Activated B cell treated with CpG ODN at 0.5 μM for 24 hours (primary cell): Measurements from ENCODE around the gene MAS1L. TPM values are rescaled to one million over a fixed set of nuclear protein-coding genes. Genes with fewer than 3 reads are reported as not detected.

Experiments
- ATAC-seq: fragments of 200-7000 bp; cut with Tn5 transposase; one replicate; pipeline ENCODE4 v1.10.0; 2021; ENCODE audit warnings: low read depth, mild to moderate bottlenecking, moderate library complexity
- CTCF ChIA-PET: fragments of 350-600 bp; sonication (Branson Sonifier 250); formaldehyde crosslinking; loops from one replicate; lab custom pipeline; 2021; ENCODE audit warnings: antibody characterized with exemption; lab: Charles Lee
- POLR2A ChIA-PET: fragments of 350-600 bp; sonication (Branson Sonifier 250); formaldehyde crosslinking; loops from one replicate; lab custom pipeline; 2021; ENCODE audit warnings: antibody characterized with exemption; lab: Charles Lee
- DNase-seq: peaks from one replicate; pipeline ENCODE4 v3.0.0; 2022
- H3K27ac Mint-ChIP-seq: one replicate; pipeline ENCODE4 v1.8.0; 2020; ENCODE audit warnings: mixed read lengths
- H3K27me3 Mint-ChIP-seq: one replicate; pipeline ENCODE4 v1.8.0; 2021; ENCODE audit warnings: mixed read lengths
- H3K36me3 Mint-ChIP-seq: one replicate; pipeline ENCODE4 v1.8.0; 2021; ENCODE audit warnings: low read depth, mixed read lengths
- H3K4me1 Mint-ChIP-seq: one replicate; pipeline ENCODE4 v1.8.0; 2021; ENCODE audit warnings: mixed read lengths
- H3K4me3 Mint-ChIP-seq: one replicate; pipeline ENCODE4 v1.8.0; 2020; ENCODE audit warnings: mild to moderate bottlenecking, mixed read lengths
- H3K9me3 Mint-ChIP-seq: one replicate; pipeline ENCODE4 v1.8.0; 2020; ENCODE audit warnings: mixed read lengths
- intact Hi-C: fragments of 100-400 bp; cut with micrococcal nuclease; formaldehyde crosslinking; loops from one replicate; pipeline ENCODE4 v1.15.1; 2024
- total RNA-seq: library from RNA; stranded (reverse); gene quantifications from 2 replicates; pipeline ENCODE4 v1.2.3, GENCODE V29; 2022
- TF ChIP-seq, protein P1 (sequence below): fragments of 200-600 bp; IDR thresholded peaks from one replicate; pipeline ENCODE4 v1.8.0; 2022; ENCODE audit warnings: antibody characterized with exemption, mild to moderate bottlenecking

Gene MAS1L
- total RNA-seq, 1 donor from 2014 or later = not detected

DNA sequence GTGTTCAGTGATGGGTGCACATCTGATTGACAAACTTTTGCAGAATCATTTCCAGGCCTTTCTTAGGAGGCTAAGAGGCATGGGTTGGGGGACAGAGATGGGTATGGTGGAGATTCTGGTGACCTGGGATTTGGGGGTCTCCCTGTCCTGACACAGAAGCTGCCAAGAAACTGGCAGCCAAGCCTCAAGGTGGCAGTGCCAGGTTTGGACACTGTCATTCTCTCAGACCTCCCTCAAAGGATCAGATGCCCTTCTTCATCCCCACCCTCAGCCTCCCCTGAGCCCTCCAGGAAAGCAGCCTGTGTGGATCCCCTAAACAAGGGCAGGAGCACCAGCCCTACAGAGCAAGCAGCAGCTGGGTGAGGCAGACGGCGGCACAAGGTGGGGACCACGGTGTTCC is 18.1 kb upstream of the MAS1L start:
- no peak overlapping the region for H3K4me3 Mint-ChIP-seq
- intact Hi-C loops = no loop called here
- no peaks in the 10 kb centered on the region for H3K36me3 Mint-ChIP-seq
- H3K9me3 Mint-ChIP-seq = no peaks in the 10 kb centered on the region
- DNase-seq (no peak), ATAC-seq (no peak)
- ChIA-PET POLR2A (no interaction called here), CTCF (no interaction called here)
- no peaks in the 10 kb centered on the region for H3K4me1 Mint-ChIP-seq
- peaks cover 7% of the 10 kb centered on the region for H3K27me3 Mint-ChIP-seq
- TF ChIP-seq, protein P1, sequence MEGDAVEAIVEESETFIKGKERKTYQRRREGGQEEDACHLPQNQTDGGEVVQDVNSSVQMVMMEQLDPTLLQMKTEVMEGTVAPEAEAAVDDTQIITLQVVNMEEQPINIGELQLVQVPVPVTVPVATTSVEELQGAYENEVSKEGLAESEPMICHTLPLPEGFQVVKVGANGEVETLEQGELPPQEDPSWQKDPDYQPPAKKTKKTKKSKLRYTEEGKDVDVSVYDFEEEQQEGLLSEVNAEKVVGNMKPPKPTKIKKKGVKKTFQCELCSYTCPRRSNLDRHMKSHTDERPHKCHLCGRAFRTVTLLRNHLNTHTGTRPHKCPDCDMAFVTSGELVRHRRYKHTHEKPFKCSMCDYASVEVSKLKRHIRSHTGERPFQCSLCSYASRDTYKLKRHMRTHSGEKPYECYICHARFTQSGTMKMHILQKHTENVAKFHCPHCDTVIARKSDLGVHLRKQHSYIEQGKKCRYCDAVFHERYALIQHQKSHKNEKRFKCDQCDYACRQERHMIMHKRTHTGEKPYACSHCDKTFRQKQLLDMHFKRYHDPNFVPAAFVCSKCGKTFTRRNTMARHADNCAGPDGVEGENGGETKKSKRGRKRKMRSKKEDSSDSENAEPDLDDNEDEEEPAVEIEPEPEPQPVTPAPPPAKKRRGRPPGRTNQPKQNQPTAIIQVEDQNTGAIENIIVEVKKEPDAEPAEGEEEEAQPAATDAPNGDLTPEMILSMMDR = no peak
- no peak overlapping the region for H3K27ac Mint-ChIP-seq

DNA sequence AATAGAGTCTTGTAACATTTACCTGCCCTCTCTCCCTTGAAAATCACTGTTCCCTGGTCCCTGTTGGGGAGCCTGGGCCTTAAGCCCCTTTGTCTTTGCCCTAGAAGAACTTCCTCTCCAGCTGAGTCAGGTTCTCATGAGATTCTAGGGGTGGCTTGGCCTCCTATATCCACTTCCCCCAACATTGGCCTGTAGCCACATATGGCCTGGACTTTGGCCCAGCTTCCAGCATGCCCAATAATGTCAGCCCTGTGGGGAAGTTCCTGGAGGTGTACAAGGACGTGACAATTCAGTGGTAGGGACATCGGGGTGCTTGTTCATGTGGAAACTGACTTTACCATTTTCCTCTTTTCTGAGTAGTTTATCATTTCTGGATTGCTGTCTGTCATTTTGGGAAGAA is 17.2 kb upstream of the MAS1L start:
- ChIA-PET POLR2A (no interaction called here), CTCF (no interaction called here)
- DNase-seq (no peak), ATAC-seq (no peak)
- H3K36me3 Mint-ChIP-seq = no peaks in the 10 kb centered on the region
- H3K27ac Mint-ChIP-seq = no peak overlapping the region
- TF ChIP-seq, protein P1 = no peak
- intact Hi-C loops = no loop called here
- H3K4me1 Mint-ChIP-seq = no peaks in the 10 kb centered on the region
- no peak overlapping the region for H3K4me3 Mint-ChIP-seq
- H3K27me3 Mint-ChIP-seq = peaks cover 4% of the 10 kb centered on the region
- no peaks in the 10 kb centered on the region for H3K9me3 Mint-ChIP-seq

DNA sequence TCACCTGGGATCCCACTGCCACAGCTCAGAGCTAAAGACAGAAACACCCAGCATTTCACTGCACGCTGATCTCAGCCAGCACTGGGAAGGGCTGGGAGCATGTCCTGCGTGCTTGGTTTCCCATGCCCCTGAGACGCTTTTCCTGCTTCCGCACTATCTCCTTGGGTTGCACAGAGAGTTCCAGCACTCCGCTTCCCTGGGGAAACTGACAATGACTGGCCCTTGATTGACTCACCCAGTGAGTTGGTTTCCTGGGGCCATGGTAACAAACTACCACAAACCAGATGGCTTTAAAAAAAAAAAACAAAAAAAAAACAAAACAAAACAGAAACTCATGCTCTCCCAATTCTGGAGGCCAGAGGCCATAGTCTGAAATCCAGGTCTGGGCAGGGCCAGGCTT is 14.8 kb upstream of the MAS1L start:
- no peak for DNase-seq
- CTCF ChIA-PET = no interaction called here
- ATAC-seq = no peak
- H3K4me1 Mint-ChIP-seq = no peaks in the 10 kb centered on the region
- no peaks in the 10 kb centered on the region for H3K36me3 Mint-ChIP-seq
- intact Hi-C loops = no loop called here
- no peaks in the 10 kb centered on the region for H3K9me3 Mint-ChIP-seq
- H3K27ac Mint-ChIP-seq = no peak overlapping the region
- POLR2A ChIA-PET = no interaction called here
- H3K27me3 Mint-ChIP-seq = peaks cover 9% of the 10 kb centered on the region
- no peak overlapping the region for H3K4me3 Mint-ChIP-seq
- TF ChIP-seq, protein P1 = no peak

DNA sequence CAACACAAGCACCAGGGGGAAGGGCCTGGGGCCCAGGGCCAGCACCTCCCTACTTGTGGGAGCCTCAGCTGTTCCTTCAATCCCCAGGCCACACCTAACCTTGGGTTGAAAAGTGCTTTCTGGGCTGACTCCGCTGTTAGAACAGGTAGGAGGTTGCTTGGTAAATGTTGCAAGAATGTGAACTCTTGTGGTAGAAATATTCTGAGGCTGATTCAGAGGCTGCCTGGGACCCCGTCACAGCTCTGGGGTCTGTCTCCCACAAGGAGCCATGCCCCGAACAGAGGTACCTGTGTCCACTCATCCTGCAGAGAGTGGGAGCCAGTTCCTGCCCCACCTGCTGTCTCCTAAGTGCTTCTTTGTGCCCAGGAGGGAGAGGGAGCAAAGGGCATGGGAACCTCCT is 14.4 kb upstream of the MAS1L start:
- H3K36me3 Mint-ChIP-seq = no peaks in the 10 kb centered on the region
- H3K4me1 Mint-ChIP-seq = no peaks in the 10 kb centered on the region
- TF ChIP-seq, protein P1 = no peak
- ChIA-PET POLR2A (no interaction called here), CTCF (no interaction called here)
- intact Hi-C loops = no loop called here
- no peaks in the 10 kb centered on the region for H3K9me3 Mint-ChIP-seq
- H3K27me3 Mint-ChIP-seq = peaks cover 13% of the 10 kb centered on the region
- ATAC-seq (no peak), DNase-seq (no peak)
- no peak overlapping the region for H3K27ac Mint-ChIP-seq
- H3K4me3 Mint-ChIP-seq = no peak overlapping the region

DNA sequence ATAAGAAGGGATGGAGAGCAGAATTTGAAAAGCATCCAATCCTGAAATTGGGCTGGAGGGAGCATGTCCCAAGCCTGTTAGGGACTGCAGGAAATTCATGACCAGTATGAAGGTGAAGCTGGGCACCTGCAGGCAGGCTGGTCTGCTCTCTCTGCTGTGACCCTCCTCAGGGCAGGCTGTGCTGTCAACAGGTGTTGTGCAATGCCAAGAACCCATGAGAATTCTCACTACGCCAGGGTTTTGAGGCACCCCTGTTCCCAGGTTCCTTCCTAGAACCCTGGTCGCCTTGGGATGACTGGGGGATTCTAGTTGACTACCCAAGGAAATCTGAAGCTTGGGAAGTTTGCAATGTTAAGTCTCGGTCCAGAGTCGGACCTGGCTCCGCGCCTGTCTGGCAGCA is 13.3 kb upstream of the MAS1L start:
- Mint-ChIP-seq H3K4me3 (no peak overlapping the region), H3K36me3 (no peaks in the 10 kb centered on the region), H3K27me3 (peaks cover 20% of the 10 kb centered on the region), H3K4me1 (no peaks in the 10 kb centered on the region), H3K27ac (no peak overlapping the region), H3K9me3 (no peaks in the 10 kb centered on the region)
- intact Hi-C loops = no loop called here
- ATAC-seq (no peak), DNase-seq (no peak)
- TF ChIP-seq, protein P1 = no peak
- POLR2A ChIA-PET = no interaction called here
- CTCF ChIA-PET = no interaction called here
